VCaP (cell line): ENCODE measurements around the gene TREM1.
"Not testable (repeated sequence)": the region's sequence is repeated elsewhere in the genome, so short reads cannot be mapped to it uniquely, and the experiment has no call there.

Experiments
- H3K27ac ChIP-seq: fragments of 450-650 bp; 2 replicates; pipeline ENCODE4 v1.5.1; 2017
- CTCF ChIP-seq: fragments of 450-650 bp; conservative IDR thresholded peaks from 2 replicates; pipeline ENCODE4 v1.5.1; 2017; ENCODE audit warnings: mild to moderate bottlenecking, moderate library complexity

The TREM1 gene

GRCh38 chr6:41315943-41316620 is 29.6 kb upstream of the TREM1 start:
- no peak overlapping the region for H3K27ac ChIP-seq
- no peak for TF ChIP-seq CTCF

GRCh38 chr6:41315203-41315602 is 28.7 kb upstream of the TREM1 start:
- no peak overlapping the region for H3K27ac ChIP-seq

GRCh38 chr6:41306187-41306854 is 19.8 kb upstream of the TREM1 start:
- no peak overlapping the region for H3K27ac ChIP-seq
- TF ChIP-seq CTCF = peak; percentile 76

More at GRCh38 chr6:41315203-41315602, 28.7 kb upstream of the TREM1 start:
- no peak for TF ChIP-seq CTCF

GRCh38 chr6:41302638-41303037 is 16.2 kb upstream of the TREM1 start:
- TF ChIP-seq CTCF = no peak
- no peak overlapping the region for H3K27ac ChIP-seq

GRCh38 chr6:41298785-41299502 is 12.5 kb upstream of the TREM1 start:
- H3K27ac ChIP-seq = no peak overlapping the region
- TF ChIP-seq CTCF = no peak

- H3K27ac ChIP-seq = not testable (repeated sequence)
Measured at GRCh38 chr6:41297248-41297647, 10.8 kb upstream of the TREM1 start.

- H3K27ac ChIP-seq = no peak overlapping the region
- TF ChIP-seq CTCF = no peak
Measured at GRCh38 chr6:41294214-41294872, 7.9 kb upstream of the TREM1 start.
